Upper lobe of left lung (tissue), 6 donors: Measurements from ENCODE around the gene RAPGEF2. TPM values are rescaled to one million over a fixed set of nuclear protein-coding genes. Genes with fewer than 3 reads are reported as not detected.

ENCODE experiments used
- ATAC-seq, 2 donors: fragments of 200-7000 bp; cut with Tn5 transposase; one replicate each; pipeline ENCODE4 v1.9.1; 2022; ENCODE audit warnings: mild to moderate bottlenecking in 2 of 2, moderate library complexity in 2 of 2; ENCODE audit not compliant: low FRiP score in 2 of 2
- DNase-seq, 2 donors: peaks; one replicate each; pipeline ENCODE4 v3.0.0-alpha.2; 2019 to 2020
- H3K27ac ChIP-seq, 4 donors: fragments of 200-600 bp; sonication (generic); one replicate each; pipeline ENCODE4 v1.5.1; 2016 to 2019
- H3K27me3 ChIP-seq, 4 donors: fragments of 200-600 bp; sonication (generic); one replicate each; pipeline ENCODE4 v1.5.1; 2017 to 2019
- H3K36me3 ChIP-seq, 4 donors: fragments of 200-600 bp; sonication (generic); one replicate each; pipeline ENCODE4 v1.5.1; 2016 to 2019
- H3K4me1 ChIP-seq, 4 donors: fragments of 200-600 bp; sonication (generic); one replicate each; pipeline ENCODE4 v1.5.1; 2018 to 2019
- H3K4me3 ChIP-seq, 4 donors: fragments of 200-600 bp; sonication (generic); one replicate each; pipeline ENCODE4 v1.5.1; 2017 to 2019; ENCODE audit warnings: mild to moderate bottlenecking in 2 of 4, moderate library complexity in 1 of 4
- H3K9me3 ChIP-seq, 4 donors: fragments of 200-600 bp; sonication (generic); one replicate each; pipeline ENCODE4 v1.5.1; 2018 to 2019
- CTCF ChIP-seq, 6 experiments: fragments of 450-650 bp in 4 of 6; fragments of 200-600 bp in 2 of 6; sonication (generic) in 2 of 6; IDR thresholded peaks; one replicate each; pipeline ENCODE4 v1.5.1; 2016 to 2019; ENCODE audit warnings: antibody characterized with exemption in 6 of 6
- EP300 ChIP-seq, 4 donors: sonication (generic); formaldehyde crosslinking; IDR thresholded peaks; one replicate each; pipeline ENCODE4 v1.5.1; 2017; ENCODE audit warnings: antibody characterized with exemption in 4 of 4, control low read depth in 2 of 4
- POLR2A ChIP-seq, 4 donors: fragments of 450-650 bp; IDR thresholded peaks; one replicate each; pipeline ENCODE4 v1.5.1; 2016 to 2017; ENCODE audit warnings: antibody characterized with exemption in 4 of 4, mild to moderate bottlenecking in 2 of 4
- POLR2AphosphoS5 ChIP-seq, 2 donors: sonication (generic); formaldehyde crosslinking; IDR thresholded peaks; one replicate each; pipeline ENCODE4 v1.5.1; 2017; ENCODE audit warnings: antibody characterized with exemption in 2 of 2
- WGBS, 2 donors: methylation state at CpG; one replicate each; pipeline ENCODE4 v1.1.5; 2017 to 2018; 5-methylcytosine and 5-hydroxymethylcytosine counted together
- total RNA-seq, 6 donors: library from RNA; depleted of rRNA in 4 of 6; stranded (reverse); fragments of >200 nt in 4 of 6; gene quantifications; one replicate each; pipeline versions ENCODE4 v1.1.0 to v1.2.1, GENCODE V29; 2016 to 2021
- donor health status: DM: no; HTN: no; CAD: no; lungs with moderate emphysema.
- donor health status: DM: no; HTN: yes; CAD: no; lungs with severe emphysema.

Gene RAPGEF2
- total RNA-seq, 6 donors from 2014 or later = 53.3 to 122 (median 66.3) TPM

GRCh38 chr4:159273841-159274240, 171.0 kb downstream of the RAPGEF2 start:
- no peaks in the 10 kb centered on the region for H3K27me3 ChIP-seq
- H3K4me3 ChIP-seq = no peak overlapping the region
- H3K9me3 ChIP-seq = no peaks in the 10 kb centered on the region
- no peaks in the 10 kb centered on the region for H3K36me3 ChIP-seq
- WGBS, 2 donors = 81 to 89% methylated on average over 9 of the region's 9 CpGs
- no peak overlapping the region for H3K27ac ChIP-seq
- H3K4me1 ChIP-seq = peaks cover 23 to 39% (median 27%) of the 10 kb centered on the region in 4 donors
- TF ChIP-seq EP300 (IDR thresholded peaks at IDR 0.05) (no peak), POLR2AphosphoS5 (IDR thresholded peaks at IDR 0.05) (no peak), POLR2A (IDR thresholded peaks at IDR 0.05) (no peak), CTCF (IDR thresholded peaks at IDR 0.05) (no peak)
- no peak for DNase-seq
- no peak for ATAC-seq

- ATAC-seq = peak in 1 of 2 donors; percentile 54
- 69 to 83% methylated on average over 5 of the region's 5 CpGs for whole genome bisulfite sequencing, 2 donors
- H3K27ac ChIP-seq = no peak overlapping the region
Measured at GRCh38 chr4:159278399-159278798, 175.5 kb downstream of the RAPGEF2 start.

GRCh38 chr4:159279084-159279483, 176.2 kb downstream of the RAPGEF2 start:
- H3K27ac ChIP-seq = no peak overlapping the region
- H3K4me1 ChIP-seq = peaks cover 0 to 9% (median 2%) of the 10 kb centered on the region in 4 donors
- no peaks in the 10 kb centered on the region for H3K36me3 ChIP-seq
- H3K4me3 ChIP-seq = no peak overlapping the region
- no peak for ATAC-seq
- DNase-seq = no peak
- TF ChIP-seq POLR2AphosphoS5 (IDR thresholded peaks at IDR 0.05) = no peak
- TF ChIP-seq POLR2A (IDR thresholded peaks at IDR 0.05) = no peak
- TF ChIP-seq CTCF (IDR thresholded peaks at IDR 0.05) = no peak
- no peak for TF ChIP-seq EP300 (IDR thresholded peaks at IDR 0.05)
- no peaks in the 10 kb centered on the region for H3K9me3 ChIP-seq
- WGBS, 2 donors = 92 to 94% methylated on average over 6 of the region's 6 CpGs
- H3K27me3 ChIP-seq = no peaks in the 10 kb centered on the region

More at GRCh38 chr4:159278399-159278798, 175.5 kb downstream of the RAPGEF2 start:
- Histone ChIP-seq H3K4me3 (no peak overlapping the region), H3K9me3 (no peaks in the 10 kb centered on the region), H3K36me3 (no peaks in the 10 kb centered on the region), H3K4me1 (peaks cover 0 to 11% (median 6%) of the 10 kb centered on the region in 4 donors), H3K27me3 (no peaks in the 10 kb centered on the region)
- no peak for DNase-seq
- TF ChIP-seq POLR2A (IDR thresholded peaks at IDR 0.05) (no peak), EP300 (IDR thresholded peaks at IDR 0.05) (no peak), CTCF (IDR thresholded peaks at IDR 0.05) (no peak), POLR2AphosphoS5 (IDR thresholded peaks at IDR 0.05) (no peak)

GRCh38 chr4:159280442-159281172, 177.7 kb downstream of the RAPGEF2 start:
- H3K27ac ChIP-seq = no peak overlapping the region
- no peaks in the 10 kb centered on the region for H3K27me3 ChIP-seq
- no peaks in the 10 kb centered on the region for H3K9me3 ChIP-seq
- ATAC-seq (peak; percentile 61 to 85), DNase-seq (no peak)
- H3K36me3 ChIP-seq = no peaks in the 10 kb centered on the region
- H3K4me3 ChIP-seq = no peak overlapping the region
- H3K4me1 ChIP-seq = peaks cover 0 to 5% (median 2%) of the 10 kb centered on the region in 4 donors
- TF ChIP-seq POLR2A (IDR thresholded peaks at IDR 0.05) = no peak
- TF ChIP-seq EP300 (IDR thresholded peaks at IDR 0.05) = no peak
- no peak for TF ChIP-seq CTCF (IDR thresholded peaks at IDR 0.05)
- no peak for TF ChIP-seq POLR2AphosphoS5 (IDR thresholded peaks at IDR 0.05)
- 84 to 87% methylated on average over 13 of the region's 13 CpGs for WGBS, 2 donors

GRCh38 chr4:159281771-159282170, 178.9 kb downstream of the RAPGEF2 start:
- Histone ChIP-seq H3K27ac (no peak overlapping the region), H3K36me3 (no peaks in the 10 kb centered on the region), H3K4me3 (no peak overlapping the region), H3K27me3 (no peaks in the 10 kb centered on the region), H3K9me3 (no peaks in the 10 kb centered on the region), H3K4me1 (peaks cover 0 to 5% (median 2%) of the 10 kb centered on the region in 4 donors)
- 91 to 96% methylated on average over 2 of the region's 2 CpGs for WGBS, 2 donors
- DNase-seq = no peak
- TF ChIP-seq EP300 (IDR thresholded peaks at IDR 0.05) (no peak), POLR2AphosphoS5 (IDR thresholded peaks at IDR 0.05) (no peak), CTCF (IDR thresholded peaks at IDR 0.05) (no peak)
- no peak for ATAC-seq
